RWPE1 (cell line): ENCODE data around the gene HNRNPF.
A peak's percentile ranks its signal among the peaks of the same experiment; 100 is the strongest.

Experiments
- CTCF ChIA-PET: fragments of 350-600 bp; sonication (Branson Sonifier 250); formaldehyde crosslinking; extraction: SDS; loops from one replicate; lab custom pipeline; 2021; lab: Yijun Ruan, JAX
- POLR2A ChIA-PET: fragments of 400-600 bp; formaldehyde crosslinking; extraction: SDS; loops from one replicate; lab custom pipeline; 2020; ENCODE audit warnings: antibody characterized with exemption; ENCODE audit not compliant: low non-redundant PET; lab: Yijun Ruan, JAX
- DNase-seq: peaks from one replicate; pipeline ENCODE4 v3.0.0; 2012; ENCODE audit warnings: low spot score
- H3K27ac ChIP-seq: fragments of 450-650 bp; 2 replicates; pipeline ENCODE4 v1.5.1; 2017
- CTCF ChIP-seq: fragments of 450-650 bp; conservative IDR thresholded peaks from 2 replicates; pipeline ENCODE4 v1.5.1; 2017; ENCODE audit warnings: low read depth, mild to moderate bottlenecking

Gene HNRNPF

GRCh38 chr10:43392748-43393147 lies 16.2 kb downstream of the HNRNPF start:
- H3K27ac ChIP-seq = peak overlapping the region; percentile 59
- ChIA-PET POLR2A (no interaction called here), CTCF (no interaction called here)
- no peak for DNase-seq
- no peak for TF ChIP-seq CTCF

DNA sequence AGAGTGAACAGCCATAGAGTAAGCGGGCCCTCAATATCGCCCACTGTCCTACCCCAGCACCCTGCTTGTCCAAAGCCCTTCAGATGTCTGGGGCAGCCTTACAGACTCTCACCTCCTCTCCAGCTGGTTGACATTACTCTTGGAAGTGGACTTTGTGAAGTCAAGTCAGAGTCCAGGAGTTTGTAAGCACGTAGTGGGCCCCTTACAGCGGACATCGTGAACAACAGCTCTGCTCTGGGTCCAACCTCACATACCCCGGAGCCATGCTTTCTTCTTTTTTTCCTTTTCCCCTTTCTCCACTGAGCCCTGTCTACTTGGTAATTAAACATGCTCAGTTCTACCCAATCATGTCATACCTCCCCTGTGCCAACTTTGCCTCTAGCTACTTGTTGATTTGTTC lies 17.5 kb downstream of the HNRNPF start:
- no peak for TF ChIP-seq CTCF
- CTCF ChIA-PET = no interaction called here
- H3K27ac ChIP-seq = peak overlapping the region; percentile 59
- DNase-seq = no peak
- POLR2A ChIA-PET = interaction anchor here (0.5 kb wide), 1 partner anchor 43 kb away, joined by 4 read pairs; no protein-coding TSS in a partner anchor

DNA sequence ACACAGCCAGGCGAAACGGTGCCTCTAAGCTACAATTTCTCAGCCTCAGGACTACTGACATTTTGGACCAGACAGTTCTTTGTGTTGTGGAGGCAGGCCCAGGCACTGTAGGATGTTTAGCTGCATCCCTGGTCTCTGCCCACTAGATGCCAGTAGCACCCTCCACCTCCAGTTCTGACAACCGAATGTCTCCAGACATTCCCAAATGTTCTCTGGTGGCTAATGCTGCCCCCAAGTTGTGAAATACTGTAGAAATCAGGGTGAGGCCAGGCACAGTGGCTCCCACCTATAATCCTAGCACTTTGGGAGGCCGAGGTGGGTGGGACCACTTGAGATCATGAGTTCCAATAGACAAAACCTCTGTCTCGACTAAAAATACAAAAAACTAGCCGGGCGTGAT lies 18.2 kb downstream of the HNRNPF start:
- no peak for DNase-seq
- no peak; the same call in 1 of the 2 replicates for TF ChIP-seq CTCF
- ChIA-PET CTCF (interaction anchor here (0.6 to 1.3 kb wide), 3 partner anchors 9 to 72 kb away, joined by 3 to 5 read pairs (median 4); no protein-coding TSS in a partner anchor), POLR2A (no interaction called here)
- H3K27ac ChIP-seq = peak overlapping the region; percentile 59

DNA sequence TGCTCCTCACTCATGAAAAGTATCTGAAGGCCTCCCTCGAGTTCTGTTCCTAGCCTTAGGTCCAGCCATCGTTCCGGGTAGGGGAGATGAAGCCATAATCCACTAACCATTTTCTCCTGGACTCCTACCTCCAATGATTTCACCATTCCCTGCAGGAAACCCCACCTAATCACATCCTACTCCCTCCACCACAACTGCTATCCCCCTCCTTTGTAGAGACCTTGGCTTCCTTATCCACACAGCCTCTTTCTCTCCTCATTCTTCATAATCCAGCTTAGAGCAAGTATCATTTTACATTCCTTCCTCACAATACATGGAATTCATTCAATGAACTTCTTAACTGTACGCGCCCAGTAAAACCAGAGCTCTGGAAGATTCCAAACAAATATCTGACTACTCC lies 18.7 kb downstream of the HNRNPF start:
- POLR2A ChIA-PET = no interaction called here
- H3K27ac ChIP-seq = peak overlapping the region; percentile 59
- CTCF ChIA-PET = interaction anchor here (0.7 to 1.3 kb wide), 2 partner anchors 9 to 72 kb away, joined by 4 to 5 read pairs; no protein-coding TSS in a partner anchor

GRCh38 chr10:43389867-43390266 lies 19.1 kb downstream of the HNRNPF start:
- peak overlapping the region; percentile 20; the same call in 1 of the 2 replicates for H3K27ac ChIP-seq
- ChIA-PET CTCF (interaction anchor here (1.3 kb wide), 1 partner anchor 8 kb away, joined by 4 read pairs; no protein-coding TSS in a partner anchor), POLR2A (no interaction called here)
- DNase-seq = no peak
- TF ChIP-seq CTCF = no peak

More for the DNA sequence above, 18.7 kb downstream of the HNRNPF start:
- DNase-seq = no peak
- no peak for TF ChIP-seq CTCF

DNA sequence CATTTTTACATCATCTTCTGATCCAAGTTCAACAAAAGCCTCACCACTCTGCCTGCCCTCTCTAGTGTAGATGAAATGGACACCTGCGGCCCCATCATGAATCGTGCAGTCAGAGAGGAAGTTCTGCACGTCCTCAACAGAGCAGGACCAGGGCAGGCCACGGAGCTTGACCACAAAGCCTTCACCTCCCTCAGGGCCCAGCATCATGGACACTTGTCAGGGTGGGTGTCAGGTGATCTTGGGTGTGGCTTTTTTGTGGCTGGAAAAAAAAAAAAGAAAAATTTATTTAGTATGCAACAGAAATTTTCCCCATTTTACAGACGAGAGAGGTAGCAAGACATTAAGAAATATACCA lies 21.3 kb downstream of the HNRNPF start:
- no peak for DNase-seq
- CTCF ChIA-PET = interaction anchor here (0.7 kb wide), 1 partner anchor 14 kb away, joined by 3 read pairs; no protein-coding TSS in a partner anchor
- no peak for TF ChIP-seq CTCF
- POLR2A ChIA-PET = no interaction called here
- peak overlapping the region; percentile 47 for H3K27ac ChIP-seq
